IMR-90 (cell line): ENCODE data around the gene TBC1D24.

Source experiments
- CTCF ChIP-seq: conservative IDR thresholded peaks from 2 replicates; pipeline ENCODE4 v1.5.1; 2012; ENCODE audit warnings: mild to moderate bottlenecking, low read depth, low read length, improper control_type of control experiment
- NFE2L2 ChIP-seq: fragments of 150-350 bp; IDR thresholded peaks from 2 replicates; pipeline ENCODE4 v1.6.1; 2016; ENCODE audit warnings: low read depth, mild to moderate bottlenecking, low read length
- RFX5 ChIP-seq: IDR thresholded peaks from 2 replicates; pipeline ENCODE4 v1.8.0; 2012; ENCODE audit warnings: low read depth, mild to moderate bottlenecking, low read length, moderate library complexity

- TF ChIP-seq CTCF (no peak), RFX5 (no peak), NFE2L2 (no peak)
These were observed 6.1 kb upstream of the TBC1D24 start for GRCh38 chr16:2468725-2469398.
